T-helper 1 cell (primary cell): ENCODE results near the gene FAHD2A.
"Not testable (repeated sequence)": the region's sequence is repeated elsewhere in the genome, so short reads cannot be mapped to it uniquely, and the experiment has no call there.

Experiments used
- DNase-seq, 5 donors: peaks; one replicate each; pipeline ENCODE4 v3.0.0-alpha.2; 2012 to 2020
- total RNA-seq, 4 donors: gene quantifications; one replicate each; lab custom pipeline; 2026; lab: John Stamatoyannopoulos, UW

Gene FAHD2A, protein sequence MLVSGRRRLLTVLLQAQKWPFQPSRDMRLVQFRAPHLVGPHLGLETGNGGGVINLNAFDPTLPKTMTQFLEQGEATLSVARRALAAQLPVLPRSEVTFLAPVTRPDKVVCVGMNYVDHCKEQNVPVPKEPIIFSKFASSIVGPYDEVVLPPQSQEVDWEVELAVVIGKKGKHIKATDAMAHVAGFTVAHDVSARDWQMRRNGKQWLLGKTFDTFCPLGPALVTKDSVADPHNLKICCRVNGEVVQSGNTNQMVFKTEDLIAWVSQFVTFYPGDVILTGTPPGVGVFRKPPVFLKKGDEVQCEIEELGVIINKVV
- 8.2 to 16.0 (median 12.2) reads per million in 4 donors for total RNA-seq

DNA sequence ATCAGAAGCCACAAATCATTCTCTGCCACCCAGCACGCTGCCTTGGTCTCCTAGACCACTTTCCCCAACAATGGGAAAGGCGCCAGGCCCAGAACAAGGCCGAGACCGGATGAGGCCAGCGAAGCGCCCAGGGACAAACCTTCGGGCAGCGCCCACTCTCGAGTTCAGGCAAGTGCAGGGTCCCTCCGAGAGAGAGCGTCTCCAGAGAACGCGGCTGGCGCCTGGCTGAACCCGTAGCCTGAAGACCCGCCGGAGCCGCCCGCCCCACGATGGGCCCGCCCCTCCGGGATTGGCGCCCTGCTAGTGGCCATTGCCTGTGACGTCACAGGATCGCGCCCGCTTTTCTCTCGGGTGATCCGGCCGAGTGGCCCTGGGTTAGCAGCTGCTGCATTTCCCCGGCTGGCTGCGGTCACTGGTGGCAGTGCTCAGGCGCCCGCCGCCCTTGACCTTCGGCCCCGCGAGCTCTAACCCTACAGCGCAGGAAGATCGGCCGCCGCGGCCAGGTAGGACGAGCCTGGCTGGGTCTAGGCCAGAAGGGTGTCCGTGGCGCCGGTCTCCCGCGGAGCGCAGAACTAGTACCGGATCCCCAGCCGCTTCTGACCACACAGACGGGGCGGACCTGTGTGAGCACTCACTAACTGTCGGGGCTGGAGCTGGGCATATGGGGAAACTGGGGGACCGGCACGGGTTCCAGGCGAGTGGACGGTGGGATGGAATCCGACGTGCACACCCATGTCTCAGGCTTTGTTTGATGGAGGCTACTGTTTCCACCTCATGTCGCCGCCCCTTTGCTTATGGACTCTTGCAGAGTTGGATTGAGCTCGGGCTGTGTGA is at the start of gene FAHD2A:
FAHD2A (plus strand) TSS at position 339 of the 834 bp plus-strand sequence. CDS start 2,851 bp downstream, outside the sequence.
- DNase-seq, result peak; percentile 78 to 93 (median 88)

DNA sequence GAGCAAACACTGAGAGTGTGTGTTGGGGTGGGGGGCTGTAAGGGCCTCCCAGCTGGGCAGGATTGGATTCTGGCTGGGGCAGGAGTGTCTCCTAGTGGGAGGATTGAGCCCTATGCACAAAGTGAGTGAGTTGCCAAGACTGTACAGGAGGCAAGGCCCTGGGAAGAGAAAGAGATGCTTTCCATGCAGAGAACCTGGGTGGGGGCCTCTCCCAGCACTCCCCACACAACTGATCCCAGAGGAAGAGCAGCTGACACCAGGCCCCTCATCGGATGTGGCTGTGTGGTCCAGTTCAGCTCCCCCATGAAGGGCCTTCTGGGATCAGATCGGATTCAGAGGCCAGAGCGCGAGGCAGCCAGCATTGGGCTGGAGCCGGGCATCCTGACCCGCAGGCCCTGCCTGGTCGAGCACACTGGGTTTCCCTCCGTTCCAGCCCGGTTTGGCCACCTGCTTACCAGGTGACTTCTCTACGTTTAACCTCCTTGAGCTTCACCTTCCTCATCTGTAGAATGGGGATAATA is 49.4 kb upstream of the FAHD2A start:
- no peak for DNase-seq

DNA sequence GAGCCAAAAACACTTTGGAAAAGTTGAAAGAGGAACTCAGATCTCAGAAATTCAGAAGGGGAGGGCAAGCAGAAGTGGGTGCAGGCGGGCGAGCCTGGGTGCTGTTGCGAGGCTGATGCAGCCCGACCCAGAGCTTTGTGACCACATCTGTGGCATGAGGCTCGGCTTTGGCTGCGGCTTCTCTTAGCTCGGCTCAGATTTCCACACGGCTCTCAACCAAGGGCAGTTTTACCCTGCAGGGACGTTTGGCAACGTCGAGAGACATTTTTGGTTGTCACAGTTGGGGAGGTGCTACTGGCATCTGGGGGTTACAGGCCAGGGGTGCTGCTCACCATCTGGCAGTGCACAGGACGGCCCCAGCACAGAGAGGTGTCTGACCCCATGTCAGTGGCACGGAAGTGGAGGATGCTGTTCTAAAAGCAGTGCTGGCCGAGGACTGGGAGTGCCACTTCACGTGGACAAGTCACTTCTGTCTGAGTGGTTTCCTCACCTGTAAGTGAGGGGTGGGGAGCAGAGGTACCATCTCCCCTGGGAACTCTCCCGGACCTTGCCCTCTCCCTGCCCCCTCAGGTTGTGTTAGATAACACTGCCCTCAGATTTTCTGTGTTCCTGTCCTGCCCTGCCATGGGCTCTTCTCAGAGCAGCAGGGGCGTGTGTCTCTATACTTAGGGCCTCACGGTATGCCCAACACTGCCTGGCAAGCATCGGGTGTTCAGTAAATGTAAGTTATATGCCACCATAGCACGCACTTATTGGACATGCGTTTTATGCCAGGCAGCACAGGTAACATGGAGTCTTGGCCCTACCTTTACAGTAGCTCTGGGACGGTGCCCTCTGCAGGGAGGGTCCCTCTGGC is 48.7 kb upstream of the FAHD2A start:
- DNase-seq, result no peak

DNA sequence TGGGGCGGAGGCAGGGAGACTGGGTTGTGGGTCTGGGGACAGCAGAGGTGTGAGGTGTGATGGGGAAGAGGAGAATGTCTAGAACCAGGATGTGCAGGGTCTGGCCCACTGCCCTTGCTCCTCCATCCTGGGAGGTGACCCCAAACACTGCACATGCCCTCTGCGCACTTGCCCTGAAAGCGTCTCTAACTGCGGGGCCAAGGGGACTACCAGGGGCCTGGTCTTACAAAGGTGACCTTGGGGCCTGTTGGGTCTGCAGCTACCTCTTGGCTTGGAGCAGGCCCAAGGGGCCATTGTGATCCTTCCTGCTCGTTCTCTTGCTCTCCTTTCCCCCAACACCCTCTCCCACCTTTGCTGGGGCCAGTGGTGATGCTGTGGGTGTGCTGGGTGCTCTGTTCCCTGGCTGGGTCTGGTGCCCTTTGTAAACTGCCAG is 48.0 kb upstream of the FAHD2A start:
- no peak for DNase-seq

DNA sequence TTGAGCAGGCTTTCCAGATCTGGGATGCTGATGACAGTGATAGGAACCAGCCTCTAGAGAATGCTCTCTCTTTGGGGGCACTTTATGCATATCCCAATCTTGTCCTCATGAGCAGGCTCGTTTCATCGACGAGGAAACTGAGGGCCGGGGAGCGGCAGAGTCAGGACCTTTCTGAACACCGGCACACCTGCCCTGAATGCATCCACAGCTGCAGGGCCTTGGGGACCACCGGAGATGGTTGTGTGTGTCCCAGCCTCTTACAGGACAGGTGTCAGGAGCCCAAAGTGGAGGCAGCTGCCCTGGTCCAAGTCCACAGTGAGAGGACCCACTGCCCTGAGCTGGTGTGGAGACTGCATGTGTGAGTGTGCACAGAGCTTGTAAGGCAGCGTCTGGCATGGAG is 47.6 kb upstream of the FAHD2A start:
- no peak for DNase-seq

DNA sequence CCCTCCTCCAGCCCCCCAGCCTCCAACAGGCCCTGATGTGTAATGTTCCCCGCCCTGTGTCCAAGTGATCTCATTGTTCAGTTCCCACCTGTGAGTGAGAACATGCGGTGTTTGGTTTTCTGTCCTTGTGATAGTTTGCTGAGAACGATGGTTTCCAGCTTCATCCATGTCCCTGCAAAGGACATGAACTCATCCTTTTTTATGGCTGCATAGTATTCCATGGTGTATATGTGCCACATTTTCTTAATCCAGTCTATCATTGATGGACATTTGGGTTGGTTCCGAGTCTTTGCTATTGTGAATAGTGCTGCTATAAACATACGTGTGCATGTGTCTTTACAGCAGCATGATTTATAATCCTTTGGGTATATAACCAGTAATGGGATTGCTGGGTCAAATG is 47.0 kb upstream of the FAHD2A start:
- not testable (repeated sequence) for DNase-seq

DNA sequence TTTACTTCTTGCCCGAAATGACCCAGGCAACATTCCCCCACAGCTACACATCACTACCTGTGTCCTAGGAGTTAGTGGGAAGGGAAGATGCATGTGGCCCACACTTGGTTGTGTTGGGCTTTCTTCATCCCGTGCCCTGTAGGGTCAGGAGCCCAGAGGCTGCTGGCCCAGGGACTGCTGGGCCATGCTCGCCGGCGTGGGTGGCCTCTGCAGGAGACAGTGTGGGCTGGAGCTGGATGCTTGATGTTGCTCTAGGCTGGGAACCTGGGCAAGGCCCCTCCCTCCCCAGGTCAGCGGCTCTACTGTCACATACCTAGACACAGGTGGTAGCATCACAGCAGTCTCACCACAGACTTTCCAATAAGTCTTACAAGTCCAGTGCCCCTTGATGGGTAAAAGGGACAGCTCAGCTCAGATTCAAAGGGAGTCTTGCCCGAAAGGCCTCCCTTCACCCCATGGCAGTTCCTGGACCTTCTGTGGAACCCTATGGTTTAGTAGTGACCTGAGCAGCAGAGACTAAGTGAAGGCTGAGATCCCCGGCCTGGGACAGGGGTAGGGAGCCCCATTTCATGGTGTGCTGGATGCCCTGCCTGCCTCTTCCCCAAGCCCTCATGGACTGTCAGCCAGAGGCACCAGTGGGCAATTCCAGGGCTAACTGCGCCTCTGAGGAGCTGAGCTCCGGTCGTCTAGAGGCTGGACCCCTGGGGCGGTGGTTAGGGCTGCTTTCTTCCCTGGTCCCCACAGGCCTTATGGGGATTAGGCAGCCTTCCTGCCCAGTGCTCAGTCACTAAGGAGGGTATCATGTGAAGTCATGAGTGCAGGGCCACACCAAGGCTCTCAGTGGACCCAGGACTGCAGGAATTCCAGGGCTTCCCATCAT is 45.4 kb upstream of the FAHD2A start:
- DNase-seq, result no peak

DNA sequence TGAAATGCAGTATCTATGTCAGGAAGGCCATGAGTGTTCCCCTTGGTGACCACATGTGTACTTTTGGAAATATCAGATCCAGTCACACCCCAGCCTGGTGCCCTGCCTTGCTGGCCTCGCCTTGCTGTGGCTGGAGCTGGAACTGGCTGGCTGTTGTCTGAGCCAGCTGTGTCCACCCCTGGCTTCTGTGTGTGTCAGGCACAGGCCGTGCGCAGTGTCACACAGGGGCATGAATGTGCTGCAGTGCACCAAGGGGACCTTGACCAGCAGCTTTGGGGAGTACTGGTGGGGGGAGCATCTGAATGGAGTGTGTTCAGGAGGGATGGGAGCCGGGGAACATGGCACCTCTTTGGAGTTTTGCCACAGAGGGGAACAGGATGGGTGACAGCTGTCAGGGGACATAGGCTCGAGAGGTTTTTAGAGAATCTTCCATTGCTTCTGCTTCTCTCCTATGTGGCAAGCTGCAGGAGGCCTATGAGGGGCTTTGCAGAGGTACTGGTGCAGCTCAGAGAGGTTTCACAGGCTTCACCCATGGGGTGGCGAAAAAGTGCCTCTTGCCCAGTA is 44.7 kb upstream of the FAHD2A start:
- no peak for DNase-seq

DNA sequence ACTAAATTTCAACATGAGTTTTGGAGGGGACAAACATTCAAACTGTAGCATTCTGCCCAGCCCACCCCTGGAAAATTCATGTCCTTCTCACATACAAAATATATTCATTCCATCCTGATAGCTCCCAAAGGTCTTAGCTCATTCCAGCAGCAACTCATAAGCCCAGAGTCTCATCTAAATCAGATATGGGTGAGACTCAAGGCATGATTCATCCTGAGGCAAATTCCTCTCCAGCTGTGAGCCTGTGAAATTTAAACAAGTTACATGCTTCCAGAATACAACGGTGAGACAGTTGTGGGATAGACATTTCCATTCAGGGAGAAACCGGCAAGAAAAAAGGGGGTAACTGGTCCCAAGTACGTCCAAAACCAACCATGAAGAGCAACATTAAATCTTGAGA is 43.5 kb upstream of the FAHD2A start:
- no peak for DNase-seq

DNA sequence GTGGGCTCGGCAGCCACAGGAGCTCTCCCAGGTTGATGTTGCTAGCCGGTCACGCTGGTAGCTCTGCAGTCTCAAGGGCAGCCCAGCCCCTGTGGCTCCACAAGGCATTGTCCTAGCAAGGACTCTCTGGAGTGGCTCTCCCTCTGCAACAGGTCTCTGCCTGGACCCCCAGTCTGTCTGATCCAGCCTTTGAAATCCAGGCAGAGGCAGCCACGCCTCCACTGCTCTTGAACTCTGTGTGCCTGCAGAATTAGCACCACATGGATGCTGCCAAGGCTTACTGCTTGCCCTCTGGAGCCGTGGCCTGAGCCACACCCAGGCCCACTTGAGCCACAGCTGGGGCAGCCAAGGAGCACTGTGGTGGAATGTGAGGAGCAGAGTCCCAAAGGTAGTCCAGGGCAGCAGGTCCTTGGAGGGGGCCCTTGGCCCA is 43.0 kb upstream of the FAHD2A start:
- no peak for DNase-seq

DNA sequence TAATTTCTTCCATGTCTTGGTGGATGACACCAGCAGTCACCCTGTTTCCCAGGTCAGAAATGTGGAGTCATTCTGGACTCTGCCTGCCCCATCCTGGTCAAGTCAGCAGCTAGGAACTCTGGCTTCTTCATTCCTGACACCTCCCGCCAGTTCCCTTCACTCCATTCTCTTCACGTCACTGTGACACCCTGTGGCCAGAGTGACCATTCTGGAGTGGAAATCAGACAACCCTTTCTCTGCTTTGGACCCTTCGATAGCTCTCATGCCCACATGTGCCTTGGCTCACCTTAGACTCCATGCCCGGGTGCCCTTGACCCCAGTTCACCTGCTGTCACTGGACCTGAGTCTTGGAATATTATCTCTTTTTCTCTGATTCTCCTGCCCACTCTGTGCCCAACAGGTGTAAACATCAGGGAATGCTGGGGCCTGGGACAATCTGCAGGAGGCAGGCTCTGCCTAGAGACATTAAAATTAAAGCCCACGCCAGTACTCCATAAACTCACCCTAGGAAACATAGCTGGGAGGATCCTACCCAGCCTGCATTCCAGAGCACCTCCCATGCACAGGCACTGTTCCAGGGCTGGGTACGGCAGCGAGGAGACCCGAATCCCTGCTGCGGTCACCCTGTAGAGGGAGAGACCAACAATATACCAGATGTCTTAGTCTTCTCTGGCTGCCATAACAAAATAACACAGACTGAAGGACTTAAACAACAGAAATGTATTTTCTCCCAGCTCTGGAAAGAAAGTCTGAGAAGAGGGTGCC is 41.1 kb upstream of the FAHD2A start:
- no peak for DNase-seq

DNA sequence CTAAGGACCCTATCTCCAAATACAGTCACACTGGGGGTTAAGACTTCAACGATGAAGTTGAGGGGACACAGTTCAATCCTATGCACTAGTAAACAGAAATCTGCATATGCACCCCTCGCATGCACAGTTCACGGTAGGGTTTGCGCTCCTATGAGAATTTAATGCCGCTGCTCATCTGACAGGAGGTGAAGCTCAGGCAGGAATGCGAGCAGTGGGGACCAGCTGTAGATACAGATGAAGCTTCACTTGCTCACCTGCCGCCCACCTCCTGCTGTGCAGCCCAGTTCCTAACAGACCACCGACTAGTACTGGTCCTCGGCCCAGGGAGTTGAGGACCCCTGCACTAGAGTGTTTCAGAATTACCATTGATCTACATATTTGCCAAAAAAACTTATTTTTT is 40.0 kb upstream of the FAHD2A start:
- no peak for DNase-seq

DNA sequence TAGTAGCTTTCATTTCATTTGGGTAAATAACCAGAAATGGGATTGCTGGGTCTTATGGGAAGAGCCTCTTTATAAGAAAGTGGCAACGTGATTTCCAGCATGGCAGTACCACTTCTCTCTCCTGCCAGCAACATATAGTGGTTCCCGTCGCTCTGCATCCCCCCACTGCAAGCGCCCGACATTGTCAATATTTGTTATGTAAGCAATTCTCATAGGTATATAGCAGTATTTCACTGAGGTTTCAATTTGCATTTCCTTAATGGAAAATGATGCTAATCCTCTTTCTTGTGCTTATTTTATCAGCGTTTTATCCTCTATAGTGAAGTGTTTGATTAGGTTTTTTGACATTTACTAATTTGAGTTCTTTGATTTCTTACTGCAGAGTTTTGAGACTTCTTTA is 36.0 kb upstream of the FAHD2A start:
- no peak for DNase-seq

DNA sequence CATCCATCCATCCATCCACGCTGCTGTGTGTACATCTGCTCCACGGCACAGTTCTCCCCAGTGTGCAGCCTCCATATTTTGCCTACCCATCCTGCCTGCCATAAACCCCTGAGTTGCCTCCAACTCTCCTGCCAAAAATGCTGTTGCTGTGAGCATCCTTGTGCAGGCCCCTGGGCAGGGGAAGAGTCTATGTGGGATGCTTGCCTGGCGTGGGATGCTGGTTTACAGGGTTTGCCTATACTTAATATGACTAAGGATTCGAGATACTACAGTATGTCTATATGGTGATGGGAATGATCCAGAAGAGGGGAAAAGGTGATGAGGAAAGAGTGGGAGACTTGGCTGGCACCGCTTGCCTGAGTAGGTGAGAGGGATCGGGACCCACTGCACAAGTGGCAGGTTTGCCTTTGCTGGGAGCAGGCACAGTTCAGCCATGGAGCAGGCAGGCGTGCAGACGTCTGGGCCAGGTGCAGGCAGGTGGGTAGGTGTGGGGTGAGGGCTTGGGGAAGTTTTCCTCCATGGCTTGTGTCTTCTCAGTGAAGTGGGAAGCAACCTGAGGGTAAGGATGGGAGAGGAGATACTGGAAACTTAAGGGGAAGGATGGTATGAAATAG is 30.2 kb upstream of the FAHD2A start:
- DNase-seq, result no peak

DNA sequence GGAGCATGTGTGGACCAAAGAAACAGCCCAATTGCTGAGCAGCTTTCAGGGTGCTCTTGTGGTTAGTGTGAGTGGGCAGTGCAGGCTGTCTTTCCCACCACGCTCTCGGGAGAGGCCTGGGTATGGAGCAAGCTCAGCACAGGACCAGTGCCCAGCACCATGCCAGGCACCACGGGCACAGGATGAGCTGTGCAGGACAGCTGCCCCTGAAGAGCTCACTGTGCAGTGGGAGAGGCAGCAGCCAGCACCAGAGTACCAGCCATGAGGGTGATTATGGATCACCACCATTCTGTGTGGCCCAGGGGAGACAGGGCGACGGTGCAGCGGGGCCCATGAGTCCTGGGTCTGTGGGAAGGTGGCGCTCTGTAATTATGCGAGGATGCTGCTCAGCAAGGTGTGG is 29.7 kb upstream of the FAHD2A start:
- no peak for DNase-seq

DNA sequence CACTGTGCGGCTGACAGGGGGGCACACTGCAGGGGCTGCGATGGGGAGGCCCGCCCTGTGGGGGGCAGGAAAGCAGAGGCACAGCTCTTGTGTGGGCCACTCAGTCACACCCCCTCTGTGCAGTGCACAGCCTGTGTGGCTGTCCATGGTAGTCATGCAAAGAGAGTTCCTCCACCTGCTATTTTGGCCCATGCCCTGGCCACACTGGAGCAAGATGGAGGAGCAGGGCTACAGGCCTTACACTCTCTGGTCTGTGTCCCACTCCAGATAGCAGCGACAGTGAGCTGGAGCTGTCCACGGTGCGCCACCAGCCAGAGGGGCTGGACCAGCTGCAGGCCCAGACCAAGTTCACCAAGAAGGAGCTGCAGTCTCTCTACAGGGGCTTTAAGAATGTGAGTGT is 28.5 kb upstream of the FAHD2A start:
- DNase-seq, result no peak

DNA sequence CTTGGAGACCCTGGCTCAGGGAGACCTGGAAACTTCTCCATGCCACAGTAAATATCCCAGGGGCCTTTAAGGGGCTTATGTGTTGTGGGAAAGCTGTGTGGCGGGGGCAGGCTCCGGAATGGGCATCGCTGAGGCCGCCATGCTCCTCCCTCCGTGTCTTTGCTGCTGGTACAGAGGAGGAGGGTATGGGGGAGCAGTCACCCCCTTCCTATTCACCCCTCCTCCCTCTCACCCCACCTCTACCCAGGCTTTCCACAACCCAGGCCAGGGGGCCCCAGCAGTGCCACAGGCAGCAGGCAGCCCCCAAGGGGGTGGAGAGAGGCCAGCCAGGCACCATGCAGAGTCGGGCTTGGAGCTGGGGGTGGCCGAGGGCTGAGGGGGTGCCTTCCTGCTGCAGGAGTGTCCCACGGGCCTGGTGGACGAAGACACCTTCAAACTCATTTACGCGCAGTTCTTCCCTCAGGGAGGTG is 28.0 kb upstream of the FAHD2A start:
- no peak for DNase-seq

DNA sequence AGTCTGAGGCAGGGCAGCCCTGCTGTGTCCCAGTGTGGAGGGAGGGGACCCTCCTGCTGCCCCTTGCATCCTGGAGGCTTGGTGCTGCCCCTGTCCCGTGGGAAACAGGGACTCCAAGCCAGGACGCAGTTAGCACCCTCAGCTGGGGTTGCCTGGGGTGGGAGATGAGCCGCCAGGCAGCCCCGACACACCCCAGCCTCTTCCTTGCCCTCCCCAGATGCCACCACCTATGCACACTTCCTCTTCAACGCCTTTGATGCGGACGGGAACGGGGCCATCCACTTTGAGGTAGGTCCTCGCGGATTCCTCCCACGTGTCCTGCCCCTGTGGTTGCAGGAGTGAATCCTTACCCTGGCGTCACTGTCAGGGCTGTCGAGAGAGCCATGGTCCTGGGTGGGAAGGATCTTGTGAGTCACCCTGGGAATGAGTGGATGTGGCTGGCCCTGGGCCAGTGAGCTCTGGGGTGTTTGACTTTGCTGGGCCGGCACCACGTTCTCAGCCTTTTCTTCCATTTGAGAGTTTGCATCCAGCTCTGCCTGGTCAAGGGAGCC is 27.5 kb upstream of the FAHD2A start:
- no peak for DNase-seq

DNA sequence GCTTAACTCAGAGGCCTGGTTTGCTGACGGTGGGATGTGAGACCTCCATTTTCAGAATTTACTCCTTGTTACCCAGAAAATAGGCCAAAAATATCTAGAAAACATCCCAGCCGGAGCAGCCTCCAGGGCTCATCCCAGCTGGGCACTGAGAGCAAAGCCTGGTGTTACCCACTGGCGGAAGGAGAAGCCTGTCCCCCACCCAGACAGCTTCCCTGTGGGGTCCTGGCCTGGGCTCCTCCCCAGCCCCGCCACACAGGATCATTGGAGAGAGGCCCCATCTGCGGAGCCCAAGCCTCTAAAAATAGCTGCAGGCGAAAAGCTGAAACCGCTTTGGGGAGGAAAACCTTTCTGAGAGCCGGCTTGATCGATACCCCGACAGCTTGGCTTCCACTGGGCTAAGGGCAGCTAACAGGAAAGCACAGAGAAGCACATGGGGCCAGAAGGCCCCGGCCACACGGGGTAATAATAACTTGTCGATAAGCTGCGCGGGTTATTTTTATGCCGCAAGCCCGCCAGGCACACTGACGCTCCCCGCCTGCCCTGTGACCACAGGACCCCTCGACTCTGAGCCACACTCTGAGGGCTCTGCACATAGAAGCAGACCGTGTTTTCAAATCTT is 26.9 kb upstream of the FAHD2A start:
- DNase-seq, result no peak
